Stimulated activated CD4-positive, alpha-beta T cell treated with anti-CD3 and anti-CD28 coated beads, Interleukin-15, amount 100 ng/mL, for 1 hour (primary cell): ENCODE results near the gene CHST12.

ENCODE experiments used
- DNase-seq, 2 donors: peaks; one replicate each; pipeline ENCODE4 v3.0.0-alpha.2; 2020; ENCODE audit warnings: low read depth in 1 of 2, low spot score in 1 of 2

The CHST12 gene

GRCh38 chr7:2433713-2434550 is 30.5 kb downstream of the CHST12 start:
- no peak for DNase-seq

DNA sequence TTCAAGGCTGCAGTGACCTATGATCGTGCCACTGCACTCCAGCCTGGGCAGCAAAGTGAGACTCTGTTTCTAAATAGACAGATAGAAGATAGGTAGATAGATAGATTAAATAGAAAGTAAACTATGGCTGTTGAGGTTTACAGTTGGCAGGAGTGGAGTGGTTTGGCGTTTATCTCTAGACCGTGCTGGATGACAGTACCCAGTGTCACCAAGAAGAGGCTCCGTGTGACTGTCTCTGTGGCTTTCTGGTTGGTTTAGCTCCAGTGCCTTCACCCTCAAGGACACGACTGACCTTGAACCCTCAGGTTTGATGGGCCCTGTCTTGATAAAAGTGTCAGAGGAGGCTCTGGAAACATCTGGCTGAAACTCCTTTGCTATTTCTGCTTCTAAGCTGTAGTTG is 31.7 kb downstream of the CHST12 start:
- DNase-seq, result no peak

- DNase-seq, result no peak
Measured at GRCh38 chr7:2436341-2437104, 33.1 kb downstream of the CHST12 start.

DNA sequence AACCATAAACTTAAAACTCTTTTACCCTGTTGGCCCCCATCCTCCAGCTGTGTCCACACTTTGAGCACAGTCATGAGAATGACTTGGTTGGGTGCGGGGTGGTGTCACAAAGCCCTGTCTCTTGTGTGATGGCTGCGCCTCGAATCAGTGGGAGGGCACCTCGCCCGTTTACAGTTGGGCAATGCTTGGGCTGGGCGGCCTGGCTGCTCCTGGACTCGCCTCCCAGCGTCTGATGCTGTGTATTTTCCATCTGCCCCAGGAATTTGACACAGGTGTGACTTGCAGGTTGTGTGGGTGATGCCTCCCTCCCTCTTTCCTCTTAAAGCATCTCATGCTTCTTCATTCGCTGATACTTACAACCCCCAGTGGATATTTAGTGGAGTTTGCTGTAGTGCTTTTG is 33.7 kb downstream of the CHST12 start:
- no peak for DNase-seq

GRCh38 chr7:2437537-2438148 is 34.2 kb downstream of the CHST12 start:
- DNase-seq, result no peak

GRCh38 chr7:2438186-2438585 is 34.8 kb downstream of the CHST12 start:
- no peak for DNase-seq

- no peak for DNase-seq
Measured at GRCh38 chr7:2438775-2439174, 35.4 kb downstream of the CHST12 start.

DNA sequence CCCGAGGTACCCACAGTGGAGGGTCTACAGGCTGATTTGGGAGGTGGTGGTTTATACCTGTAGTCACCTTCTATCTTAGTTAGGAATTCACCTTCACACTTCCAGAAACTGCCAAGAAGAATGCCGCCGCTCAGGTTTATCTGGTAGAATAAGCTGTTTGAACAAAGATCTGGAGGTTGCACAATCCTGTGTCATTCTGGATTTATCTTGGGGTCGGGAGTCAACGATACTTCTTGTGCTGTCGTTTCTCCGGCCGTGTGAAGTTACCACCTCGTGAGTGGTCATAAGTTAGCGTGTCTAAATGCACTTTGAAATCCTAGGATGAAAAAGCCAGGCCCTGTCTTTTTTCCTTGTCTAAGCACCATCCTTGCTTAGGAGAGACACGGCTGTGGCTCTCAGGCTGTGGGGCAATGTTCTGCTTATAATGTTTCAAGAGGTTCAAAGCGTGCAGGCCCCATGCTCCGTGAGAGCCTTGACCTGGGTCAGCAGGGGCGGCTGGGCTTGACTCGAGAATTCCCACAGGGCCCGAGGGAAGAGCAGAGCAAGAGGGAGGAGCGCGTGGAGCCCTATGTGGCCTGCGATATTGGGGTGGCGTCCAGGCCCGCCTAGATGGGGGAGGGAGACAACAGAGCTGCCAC is 37.3 kb downstream of the CHST12 start:
- no peak for DNase-seq

GRCh38 chr7:2441430-2442058 is 38.1 kb downstream of the CHST12 start:
- DNase-seq, result no peak

GRCh38 chr7:2443491-2443890 is 40.1 kb downstream of the CHST12 start:
- no peak for DNase-seq

DNA sequence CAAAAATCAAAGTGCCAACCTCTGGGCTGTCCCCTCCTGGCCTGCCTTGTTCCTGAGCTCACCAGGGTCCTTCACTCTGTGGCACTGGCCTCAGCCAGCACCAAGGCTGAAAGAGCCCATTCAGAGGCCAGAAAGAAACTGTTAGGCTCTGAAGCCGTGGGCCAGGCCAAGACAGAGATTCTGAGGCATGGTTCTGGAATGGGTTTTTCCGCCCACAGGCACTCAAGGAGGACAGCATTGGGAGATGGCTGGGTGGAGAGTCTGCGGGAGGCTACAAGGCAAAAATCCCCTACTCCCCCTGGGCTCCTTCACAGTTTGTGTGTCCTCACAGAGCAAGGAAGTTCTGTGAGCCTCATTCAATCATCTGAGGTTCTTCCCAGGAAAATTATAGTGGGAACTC is 41.1 kb downstream of the CHST12 start:
- no peak for DNase-seq

GRCh38 chr7:2445047-2445446 is 41.6 kb downstream of the CHST12 start:
- no peak for DNase-seq

DNA sequence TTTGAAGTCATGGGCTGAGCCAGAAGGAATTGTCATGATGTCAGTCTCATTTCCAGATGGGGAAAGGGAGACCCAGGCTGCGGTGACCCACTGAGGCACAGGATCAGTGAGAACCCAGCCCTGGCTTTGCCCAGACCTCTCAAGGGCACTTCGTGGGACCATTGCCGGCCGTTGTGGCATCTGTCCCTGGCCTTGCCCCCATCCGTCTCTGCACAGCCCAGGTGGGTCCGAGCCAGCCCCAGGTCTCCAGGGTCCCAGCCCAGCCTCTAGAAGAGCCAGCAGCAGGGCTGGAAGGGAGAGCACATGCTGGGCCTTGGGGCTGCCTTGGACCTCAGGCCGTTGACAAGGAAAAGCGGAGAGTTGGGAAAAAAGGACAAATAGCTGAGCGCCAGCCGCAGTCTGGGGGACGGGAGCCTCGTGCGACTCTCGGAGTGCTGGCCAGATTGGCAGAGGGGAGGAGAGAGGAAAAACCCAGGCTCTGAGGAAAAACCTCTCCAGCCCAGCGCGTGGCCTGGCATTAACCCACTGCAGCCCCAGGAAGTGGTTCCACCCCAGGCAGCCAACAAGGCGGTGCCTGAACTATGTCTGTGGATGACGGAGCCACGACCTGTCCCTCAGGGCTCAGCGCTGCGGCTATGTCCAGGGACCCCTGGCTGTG is 42.6 kb downstream of the CHST12 start:
- no peak for DNase-seq

GRCh38 chr7:2446676-2447075 is 43.3 kb downstream of the CHST12 start:
- DNase-seq, result no peak

DNA sequence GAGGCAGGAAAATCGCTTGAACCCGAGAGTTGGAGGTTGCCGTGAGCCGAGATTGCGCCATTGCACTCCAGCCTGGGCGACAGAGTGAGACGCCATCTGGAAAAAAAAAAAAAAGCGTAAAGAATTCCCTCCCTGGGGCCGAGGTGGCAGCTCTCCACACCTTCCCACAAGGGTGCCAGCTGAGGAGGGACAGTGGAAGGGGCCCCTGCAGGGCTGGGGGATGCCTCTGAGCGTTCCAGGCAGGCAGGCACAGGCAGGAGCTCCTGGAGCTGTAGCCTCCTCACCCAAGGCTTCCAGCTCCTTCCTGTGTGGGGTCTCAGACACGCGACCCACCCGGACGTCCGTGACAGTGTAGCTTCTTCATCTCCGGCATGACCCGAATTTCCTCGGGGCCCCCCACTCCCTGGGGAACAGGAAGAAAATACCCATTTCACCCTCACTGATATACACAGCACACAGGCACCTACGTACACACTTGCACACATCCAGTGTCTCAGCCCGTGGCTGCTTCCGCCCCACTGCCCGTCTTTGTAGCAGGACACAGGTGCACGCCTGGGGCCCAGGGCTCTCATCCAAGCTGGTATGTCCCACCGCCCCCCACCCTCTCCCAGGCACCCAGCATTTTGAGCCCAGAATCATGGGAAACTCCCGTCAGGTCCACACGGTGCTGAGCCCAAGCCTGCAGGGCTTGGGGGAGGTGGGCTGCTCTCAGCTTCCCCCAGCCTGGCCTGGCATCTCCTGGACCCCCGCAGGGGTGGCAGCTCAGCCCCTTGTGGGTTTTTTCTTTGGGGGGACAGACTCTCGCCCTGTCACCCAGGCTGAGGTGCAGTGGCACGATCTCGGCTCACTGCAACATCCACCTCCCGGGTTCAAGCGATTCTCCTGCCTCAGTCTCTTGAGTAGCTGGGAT is 47.0 kb downstream of the CHST12 start:
- no peak for DNase-seq

DNA sequence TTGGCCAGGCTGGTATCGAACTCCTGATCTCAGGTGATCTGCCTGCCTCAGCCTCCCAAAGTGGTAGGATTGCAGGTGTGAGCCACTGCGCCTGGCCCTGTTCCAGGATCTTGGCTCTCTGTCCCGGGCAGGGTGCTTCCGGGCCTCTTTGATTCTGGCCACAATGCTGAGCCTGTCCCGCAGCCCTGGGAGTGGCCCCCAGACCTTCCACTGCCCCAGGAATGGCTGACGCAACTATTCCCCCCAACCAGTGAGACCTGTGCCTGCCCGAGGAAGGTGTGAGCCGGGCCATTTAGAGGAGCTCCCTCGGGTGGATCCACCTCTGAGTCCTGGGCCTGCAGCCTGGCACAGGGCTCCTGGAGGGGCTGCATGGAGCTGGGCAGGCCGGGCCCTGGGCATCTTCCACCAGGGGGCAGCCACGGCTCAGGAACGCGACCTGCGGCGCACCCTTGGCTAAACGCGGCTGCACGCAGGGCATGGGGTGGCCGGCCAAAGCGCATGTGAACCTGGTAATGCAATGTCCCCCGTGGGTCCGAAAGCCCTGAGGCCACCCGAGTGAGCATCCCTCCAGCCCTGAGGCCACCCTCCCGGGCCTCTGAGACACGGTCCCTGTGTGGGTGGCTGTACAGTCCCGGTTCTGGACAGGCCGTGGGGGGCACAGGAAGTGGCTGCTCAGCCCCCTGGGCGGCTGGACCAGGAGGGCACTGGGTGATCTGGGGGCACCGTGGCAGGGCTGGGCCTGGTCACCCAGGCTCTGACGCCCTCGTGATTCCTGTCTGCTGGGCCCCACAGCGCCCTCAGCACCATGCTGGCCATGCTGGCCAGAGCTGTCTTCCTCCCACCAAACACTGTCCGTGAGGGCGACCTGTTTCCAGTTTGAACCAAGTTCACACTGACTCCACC is 48.0 kb downstream of the CHST12 start:
- DNase-seq, result peak; percentile 57 to 78

GRCh38 chr7:2452074-2452507 is 48.7 kb downstream of the CHST12 start:
- DNase-seq, result no peak

- DNase-seq, result no peak
Measured at GRCh38 chr7:2452643-2453270, 49.3 kb downstream of the CHST12 start.
